ENCODE measurements around the gene RNF220.

RNF220 gene

DNA sequence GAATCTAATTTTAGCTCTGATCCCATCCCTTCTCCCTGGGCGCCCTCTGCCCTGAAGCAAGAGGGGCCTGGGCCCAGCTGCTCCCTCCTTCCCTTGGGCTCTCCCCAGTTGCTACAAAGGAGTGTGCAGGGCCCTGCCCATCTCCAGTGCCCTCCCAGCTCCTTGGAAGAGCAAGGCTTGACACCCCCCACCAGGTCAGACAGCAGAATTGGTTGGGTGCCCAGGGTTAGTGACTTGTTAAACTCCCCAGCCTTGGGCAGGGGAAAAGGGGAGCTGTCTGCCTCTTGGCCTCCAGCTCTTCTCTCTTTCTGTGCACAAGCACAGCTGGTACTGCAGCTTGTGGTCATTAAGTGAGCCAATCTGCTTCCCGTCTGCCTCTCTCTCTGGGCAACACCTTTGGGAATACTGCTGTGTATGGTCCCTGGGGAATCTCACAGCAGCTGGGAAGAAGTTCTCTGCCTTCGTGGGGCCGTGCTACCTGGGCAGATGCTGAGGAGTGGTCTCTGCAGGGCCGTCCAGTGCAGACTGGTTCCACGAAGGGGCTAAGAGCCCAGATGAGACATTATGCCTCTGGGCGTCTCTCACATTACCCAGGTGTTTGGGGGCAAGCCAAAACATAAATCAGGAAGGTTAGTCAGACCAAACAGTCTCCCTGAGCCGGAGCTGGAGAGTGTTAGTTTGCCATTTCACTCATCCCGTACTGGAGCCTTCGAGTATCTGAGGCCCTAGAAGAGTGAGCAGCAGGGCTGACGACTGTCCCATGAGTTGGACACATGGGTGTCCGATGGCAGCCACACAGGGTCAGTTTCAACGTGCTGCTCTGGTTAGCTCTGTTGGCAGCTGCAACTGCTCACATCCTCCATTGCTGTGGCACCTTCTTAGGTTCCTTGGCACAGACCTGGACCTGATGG lies 231.9 kb downstream of the RNF220 start:
- no peak for DNase-seq (ENCODE audit: low spot score)

DNA sequence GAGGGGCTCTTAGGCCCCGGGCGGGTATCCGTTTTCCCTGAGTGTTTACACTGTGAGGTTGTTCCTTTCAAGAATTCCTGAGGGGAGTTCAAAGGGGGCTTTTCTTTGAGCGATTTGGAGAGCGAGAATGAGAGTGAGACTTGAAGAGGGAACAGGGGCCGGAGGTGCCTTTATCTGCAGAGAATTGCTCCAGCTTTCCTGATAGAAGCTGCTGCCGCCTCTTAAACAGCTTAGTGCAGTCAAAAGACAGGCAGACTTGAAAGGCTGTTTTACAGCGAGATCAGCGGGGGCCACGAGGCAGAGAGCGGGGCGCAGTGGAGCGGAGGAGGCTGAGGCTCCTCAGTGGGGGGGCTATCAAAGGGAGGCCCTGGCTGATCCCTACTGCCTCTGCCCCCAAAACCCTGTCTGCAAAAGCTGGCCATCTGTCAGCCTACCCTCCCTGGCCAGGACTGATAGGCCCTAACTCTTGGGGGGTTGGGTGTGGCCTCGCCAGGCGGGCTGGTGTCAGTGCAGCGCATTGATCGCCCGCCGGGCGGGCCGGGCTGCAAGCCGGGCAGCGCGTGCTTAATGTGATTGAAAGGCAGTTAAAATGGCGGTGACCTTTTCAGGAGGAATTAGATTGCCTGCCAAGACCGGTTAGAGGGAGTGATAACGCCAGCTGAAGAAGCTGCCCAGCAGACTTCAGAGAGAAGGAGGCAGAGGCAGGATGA lies 232.8 kb downstream of the RNF220 start:
- DNase-seq (ENCODE audit: low spot score) = no peak

DNA sequence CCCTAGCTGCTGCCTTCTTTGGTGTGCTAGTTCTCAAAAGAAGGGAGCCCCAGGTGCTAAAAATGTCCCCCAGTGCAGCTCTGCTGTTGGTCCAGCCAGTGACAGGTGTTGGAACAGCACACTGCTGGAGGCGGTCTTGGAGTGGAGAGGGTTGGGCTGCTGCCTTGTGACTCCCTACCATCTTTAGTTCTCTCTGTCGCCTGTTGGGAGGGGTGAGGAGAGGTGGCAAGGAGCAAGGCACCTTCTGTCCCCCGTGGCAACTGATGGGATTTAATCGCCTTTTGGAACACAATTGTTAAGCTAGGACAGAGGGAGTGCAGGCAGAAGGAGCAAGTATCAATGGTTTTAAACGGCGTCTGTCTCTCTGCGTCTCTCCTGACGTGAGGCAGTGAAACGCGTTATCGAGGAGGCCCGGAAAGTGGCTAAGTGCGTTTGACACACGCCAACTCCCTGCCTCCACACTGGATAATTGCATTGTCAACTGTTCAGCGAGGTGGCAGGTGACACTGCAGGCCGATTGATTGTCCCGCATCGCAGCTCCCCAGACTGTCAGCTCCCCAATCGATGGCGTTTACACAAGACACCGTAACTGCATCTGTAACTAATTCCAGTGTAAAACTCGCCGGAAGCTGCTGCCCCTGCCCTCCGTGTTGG lies 235.3 kb downstream of the RNF220 start:
- DNase-seq (ENCODE audit: low spot score) = no peak

DNA sequence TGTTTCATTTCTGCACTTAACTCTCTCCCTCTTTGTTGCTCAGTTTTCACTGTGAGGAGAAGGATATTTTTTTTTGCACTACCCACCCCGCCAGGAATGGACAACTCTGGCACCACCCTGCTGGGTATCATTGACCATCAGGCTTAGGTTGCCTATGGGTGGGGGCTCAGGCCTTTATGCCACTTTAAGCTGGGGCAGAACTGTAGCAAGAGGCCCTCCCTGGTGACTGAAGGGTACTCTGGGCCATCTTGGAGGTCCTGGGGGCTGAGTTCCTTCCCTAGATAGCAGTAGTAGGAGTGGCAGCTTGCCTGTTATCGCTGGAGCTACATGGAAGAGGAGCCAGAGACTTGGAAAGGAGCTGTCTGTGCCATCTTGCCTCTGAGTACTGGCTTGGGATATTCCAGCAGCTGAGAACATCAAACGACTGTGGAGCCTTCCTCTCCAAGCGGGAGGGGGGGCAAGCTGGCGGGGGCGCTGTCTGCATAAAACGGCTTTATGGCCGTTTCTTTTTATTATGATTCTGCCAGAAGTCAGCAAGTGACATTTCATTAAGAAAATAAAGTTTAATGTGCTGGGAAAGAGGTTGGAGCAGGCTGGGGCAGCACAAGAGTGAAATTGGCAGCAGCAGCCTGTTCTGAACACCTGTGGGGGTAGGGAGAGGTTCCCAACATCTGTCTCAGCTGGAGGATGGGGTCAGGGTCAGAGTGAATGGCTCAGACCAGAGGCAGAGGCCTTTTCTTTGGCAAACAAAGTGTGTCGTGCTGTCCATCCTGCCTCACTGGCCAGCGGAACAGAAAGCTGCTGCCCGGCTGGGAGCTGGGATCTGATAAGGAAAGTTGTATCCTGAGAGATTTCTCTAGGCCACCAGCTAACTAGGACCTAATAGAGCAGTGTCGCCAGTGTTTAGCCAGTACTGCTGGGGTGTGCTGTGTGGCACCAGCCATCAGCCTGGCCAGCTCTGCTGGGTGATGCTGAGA lies 236.4 kb downstream of the RNF220 start:
- DNase-seq (ENCODE audit: low spot score) = no peak

DNA sequence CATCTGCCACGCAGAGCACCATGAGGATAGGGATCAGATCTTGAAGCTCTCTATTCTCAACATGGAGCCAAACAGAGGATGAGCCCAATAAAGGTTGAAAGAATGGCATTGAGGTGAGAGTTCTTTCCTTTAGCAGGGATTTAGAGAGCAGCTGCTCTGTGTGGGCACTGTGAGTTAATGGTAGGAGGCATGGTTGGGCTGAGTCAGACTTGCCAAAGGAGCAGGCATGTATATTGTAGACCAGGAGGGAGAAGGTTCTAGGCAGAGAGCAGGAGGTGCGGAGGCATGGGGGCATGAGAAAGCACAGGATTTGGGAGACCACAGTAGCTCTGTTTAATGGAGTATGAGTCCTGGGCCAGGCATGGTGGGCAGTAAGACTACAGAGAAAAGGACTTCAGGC lies 237.2 kb downstream of the RNF220 start:
- no peak for DNase-seq (ENCODE audit: low spot score)

DNA sequence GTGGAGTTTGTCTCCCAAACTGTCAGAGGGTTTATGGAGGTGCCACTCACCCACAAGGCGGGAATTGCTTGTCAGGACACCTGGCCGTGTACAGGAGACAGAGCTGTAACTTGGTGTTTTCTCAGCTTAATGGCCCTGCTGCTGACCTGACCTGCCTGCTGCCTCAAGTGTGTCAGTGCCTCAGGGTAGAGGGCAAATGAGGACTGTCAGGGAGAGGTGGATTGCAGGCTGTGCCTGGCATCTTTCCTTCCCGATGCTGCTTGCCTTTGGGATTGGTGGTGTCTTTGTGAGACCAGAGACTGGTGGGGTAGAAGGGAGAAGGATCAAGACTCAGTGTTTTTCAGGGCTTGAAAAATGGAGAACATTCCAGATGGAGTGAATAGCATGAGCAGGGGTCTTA lies 237.9 kb downstream of the RNF220 start:
- no peak for DNase-seq (ENCODE audit: low spot score)

DNA sequence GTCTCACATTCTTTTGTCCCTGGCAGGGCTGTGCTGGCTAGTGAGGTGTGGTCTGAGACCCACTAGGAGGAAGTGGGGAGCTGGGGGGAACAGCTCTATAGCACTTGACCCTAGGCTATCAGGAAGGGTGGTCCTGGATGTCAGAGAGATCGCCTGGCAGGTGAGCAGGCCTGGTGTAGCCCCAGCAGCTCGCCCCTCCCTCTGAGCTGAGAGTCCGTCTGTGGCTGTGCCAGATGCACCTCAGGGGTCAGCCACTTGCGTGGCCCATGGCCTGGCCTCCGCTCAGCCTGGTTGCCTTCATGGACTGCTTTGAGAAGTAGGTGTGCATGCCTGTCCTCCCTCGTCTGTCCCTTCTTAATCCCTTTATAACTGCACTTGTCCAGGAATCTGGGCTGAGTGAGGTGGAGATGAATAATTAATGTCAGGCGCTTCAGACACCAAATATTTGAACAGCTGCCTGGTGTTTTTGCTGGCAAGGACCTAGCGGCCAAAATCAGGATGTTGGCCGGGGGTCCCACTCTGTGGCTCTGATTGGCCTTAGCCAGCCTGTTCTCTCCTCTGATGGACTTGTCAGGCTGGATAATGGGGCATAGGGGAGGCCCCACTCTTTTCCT lies 238.8 kb downstream of the RNF220 start:
- no peak for DNase-seq (ENCODE audit: low spot score)

DNA sequence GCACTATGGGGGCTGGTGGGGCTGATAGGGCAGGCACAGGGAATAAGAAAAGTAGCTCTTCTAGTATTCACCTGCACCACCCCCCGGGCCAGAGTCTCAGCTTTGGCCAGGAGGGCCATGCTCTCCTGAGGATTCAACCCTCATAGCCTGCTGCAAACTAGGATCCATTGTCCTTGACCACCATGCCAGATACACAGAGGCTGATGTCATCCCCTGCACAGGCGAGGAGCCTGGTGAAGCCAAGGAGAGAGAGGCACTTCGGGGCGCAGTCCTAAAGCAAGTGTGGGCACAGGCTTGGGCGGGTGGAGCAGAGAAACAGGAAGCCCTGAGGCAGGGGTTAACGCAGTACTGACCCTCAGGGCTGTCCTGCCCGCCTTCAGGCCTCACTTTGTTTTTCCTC lies 239.8 kb downstream of the RNF220 start:
- DNase-seq (ENCODE audit: low spot score) = no peak

DNA sequence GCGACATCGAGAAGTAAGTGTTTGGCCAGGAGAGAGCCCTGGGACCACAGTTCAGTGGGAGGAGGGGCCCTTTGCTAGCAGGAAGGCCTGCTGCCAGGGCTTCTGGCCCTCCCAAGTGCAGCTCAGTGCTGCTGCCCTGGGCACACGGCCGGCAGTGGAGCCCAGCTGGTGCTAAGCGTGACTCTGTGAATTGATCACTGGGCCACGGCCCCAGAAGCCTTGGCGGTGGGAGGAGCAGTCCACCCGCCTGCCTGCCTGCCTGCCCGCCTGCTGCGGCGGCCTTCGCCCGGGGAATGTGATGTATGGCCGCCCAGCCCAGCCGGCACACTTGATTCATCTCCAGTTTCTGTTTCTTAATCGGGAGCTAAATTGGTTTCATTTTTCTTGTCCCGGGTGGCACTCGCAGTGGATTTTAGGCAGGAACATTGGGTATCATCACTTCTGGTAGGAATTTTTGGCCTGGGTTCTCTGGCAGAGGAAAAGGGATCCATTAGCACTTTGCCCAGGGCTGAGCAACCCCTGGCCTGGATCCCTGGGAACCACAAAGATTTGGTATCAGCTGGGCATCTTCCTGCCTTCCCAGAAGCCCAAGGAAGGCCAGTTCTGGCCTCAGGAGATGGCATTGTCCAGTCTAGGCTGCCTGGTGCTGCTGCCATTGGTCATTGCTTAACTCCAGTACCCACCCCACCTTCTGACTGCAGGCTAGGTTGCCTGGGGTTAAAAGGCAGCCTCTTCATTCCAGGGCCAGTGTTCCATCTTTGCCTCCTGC lies 240.6 kb downstream of the RNF220 start:
- DNase-seq (ENCODE audit: low spot score) = no peak

DNA sequence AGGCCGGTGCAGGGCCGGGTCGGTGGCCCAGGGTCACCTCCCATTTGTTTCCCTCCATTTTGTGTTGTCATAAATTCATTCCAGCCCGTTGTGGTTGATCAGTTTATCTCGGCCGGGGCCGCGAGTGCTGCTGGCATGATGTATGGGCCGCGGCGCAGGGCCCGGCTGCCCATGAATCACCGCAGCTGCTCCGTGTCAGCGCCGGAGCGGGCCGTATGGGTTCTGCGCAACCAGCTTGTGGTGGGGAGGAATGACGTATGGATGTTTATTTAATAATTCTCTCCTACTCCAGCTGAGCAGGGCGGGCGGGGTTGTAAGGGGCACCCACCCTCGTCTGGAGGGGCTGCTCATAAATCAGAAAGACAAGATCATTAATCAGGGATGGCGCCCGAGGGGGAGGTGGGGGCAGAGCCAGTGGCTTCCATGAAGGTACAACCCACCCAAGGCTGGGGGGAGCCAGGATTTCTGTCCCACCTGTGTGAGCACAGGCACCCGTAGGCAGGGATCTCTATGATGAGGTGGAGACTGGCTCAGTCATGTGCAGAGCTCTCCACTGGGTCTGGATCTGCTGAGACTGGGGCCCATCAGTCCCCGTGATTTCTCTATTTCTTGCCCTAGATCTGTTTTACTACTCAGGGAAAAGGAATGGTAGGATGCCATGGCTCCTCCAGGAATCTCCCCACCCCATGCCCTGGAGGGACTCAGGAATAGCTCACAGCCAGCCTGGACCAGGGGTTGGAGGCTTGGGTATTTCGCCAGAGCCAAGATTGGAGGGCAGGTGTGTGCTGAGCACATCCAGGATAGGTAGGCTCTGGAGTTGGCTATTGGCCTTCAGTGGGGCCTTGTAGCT lies 241.4 kb downstream of the RNF220 start:
- no peak for DNase-seq (ENCODE audit: low spot score)

DNA sequence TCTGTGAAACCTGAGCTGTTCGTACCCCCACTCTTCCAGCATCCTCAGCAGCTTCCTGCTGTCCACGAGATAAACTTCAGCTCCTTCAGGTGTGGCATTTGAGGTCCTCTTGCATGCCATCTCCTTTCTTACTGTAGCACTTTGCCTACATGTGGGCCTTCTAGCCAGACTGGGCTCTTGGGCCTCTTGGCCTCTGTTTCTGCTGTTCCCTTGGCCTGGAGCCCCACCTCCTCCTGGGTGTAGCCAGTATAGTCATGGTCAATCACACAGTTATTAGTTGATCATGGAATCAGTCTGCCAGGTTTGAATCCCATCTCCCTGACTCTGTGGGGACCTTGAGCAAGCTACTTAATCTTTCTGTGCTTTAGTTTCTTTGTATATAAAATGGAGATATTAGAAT lies 242.8 kb downstream of the RNF220 start:
- DNase-seq (ENCODE audit: low spot score) = no peak

DNA sequence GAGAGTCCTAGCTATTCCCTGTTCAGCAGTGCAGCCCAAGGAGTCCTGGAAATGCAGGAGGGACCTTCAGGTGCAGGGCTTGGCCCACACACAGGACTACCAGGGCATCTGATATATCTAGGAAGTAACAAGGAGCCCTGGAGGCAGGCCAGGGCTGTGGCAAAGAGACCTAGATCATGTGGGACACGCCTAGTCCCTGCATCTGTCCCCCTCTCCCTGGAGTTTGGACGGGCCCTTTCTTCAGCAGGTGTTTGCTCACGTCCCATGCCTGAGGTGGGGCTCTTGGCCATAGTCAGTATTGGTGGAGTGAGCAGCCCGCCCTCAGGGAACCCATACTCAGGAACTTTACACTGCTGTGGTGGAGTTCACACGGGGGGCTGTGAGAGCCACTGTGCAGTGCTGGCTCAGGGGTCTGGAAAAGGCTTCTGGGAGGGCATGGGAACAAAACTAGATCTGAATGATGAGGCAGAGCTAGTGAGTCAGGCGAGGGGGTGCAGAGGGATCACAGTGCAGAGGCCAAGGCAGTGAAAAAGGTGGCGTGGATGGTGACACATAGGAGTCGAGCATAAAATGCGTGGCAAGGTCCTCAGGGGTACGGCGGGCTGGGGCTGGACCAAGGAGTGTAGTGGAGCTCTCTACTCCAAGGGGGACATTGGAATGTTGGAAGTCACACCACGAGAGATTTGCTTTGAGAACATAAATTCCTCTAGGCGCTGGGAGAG lies 243.6 kb downstream of the RNF220 start:
- DNase-seq (ENCODE audit: low spot score) = no peak

DNA sequence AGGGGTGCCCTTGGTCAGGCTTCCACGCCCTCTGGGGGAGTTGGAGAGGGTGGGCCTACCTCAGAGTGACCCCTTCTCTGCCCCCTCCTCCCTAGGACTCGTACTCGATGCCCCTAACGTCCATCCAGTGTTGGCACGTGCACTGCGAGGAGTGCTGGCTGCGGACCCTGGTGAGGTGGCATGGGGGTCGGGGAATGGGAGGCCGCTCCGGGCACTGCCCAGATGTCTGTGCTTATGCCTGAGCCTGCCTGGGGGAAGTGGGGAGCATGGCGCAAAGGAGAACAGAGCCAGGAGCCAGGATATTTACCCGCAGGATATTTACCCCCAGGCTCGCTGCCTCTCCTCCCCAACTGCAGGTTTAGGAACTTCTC lies 244.7 kb downstream of the RNF220 start:
- DNase-seq (ENCODE audit: low spot score) = no peak

DNA sequence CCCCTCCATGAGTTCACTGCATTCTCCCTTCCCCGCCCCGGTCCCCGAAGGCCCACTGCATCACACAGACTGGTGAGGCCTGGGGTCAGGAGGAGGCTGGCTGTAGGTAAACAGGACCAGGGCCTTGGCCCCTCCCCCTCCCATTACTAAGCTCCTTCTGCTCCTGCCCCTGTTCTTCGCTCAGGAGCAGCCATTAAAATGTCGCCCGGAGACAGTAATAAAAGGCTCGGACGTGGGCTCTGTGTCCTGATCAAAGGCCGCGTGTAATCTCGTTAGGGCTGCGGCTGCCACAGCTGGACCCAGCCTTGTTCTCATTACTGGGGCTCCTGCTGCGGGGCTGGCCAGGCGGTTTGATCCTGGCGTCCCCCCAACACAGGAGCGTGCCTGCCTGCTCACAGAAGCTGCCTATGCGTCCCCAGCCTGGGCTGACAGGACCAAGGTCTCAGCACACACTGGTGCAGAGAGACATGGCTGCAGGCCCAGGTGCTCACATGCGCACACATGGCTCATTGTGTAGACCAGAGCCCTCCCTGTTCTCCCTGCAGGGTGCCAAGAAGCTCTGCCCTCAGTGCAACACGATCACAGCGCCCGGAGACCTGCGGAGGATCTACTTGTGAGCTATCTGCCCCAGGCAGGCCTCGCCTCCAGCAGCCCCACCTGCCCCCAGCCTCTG lies 245.2 kb downstream of the RNF220 start:
- no peak for DNase-seq (ENCODE audit: low spot score)

DNA sequence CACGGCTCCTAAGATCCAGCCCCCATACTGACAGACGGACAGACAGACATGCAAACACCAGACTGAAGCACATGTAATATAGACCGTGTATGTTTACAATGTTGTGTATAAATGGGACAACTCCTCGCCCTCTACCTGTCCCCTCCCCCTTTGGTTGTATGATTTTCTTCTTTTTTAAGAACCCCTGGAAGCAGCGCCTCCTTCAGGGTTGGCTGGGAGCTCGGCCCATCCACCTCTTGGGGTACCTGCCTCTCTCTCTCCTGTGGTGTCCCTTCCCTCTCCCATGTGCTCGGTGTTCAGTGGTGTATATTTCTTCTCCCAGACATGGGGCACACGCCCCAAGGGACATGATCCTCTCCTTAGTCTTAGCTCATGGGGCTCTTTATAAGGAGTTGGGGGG lies 246.0 kb downstream of the RNF220 start:
- DNase-seq (ENCODE audit: low spot score) = no peak

DNA sequence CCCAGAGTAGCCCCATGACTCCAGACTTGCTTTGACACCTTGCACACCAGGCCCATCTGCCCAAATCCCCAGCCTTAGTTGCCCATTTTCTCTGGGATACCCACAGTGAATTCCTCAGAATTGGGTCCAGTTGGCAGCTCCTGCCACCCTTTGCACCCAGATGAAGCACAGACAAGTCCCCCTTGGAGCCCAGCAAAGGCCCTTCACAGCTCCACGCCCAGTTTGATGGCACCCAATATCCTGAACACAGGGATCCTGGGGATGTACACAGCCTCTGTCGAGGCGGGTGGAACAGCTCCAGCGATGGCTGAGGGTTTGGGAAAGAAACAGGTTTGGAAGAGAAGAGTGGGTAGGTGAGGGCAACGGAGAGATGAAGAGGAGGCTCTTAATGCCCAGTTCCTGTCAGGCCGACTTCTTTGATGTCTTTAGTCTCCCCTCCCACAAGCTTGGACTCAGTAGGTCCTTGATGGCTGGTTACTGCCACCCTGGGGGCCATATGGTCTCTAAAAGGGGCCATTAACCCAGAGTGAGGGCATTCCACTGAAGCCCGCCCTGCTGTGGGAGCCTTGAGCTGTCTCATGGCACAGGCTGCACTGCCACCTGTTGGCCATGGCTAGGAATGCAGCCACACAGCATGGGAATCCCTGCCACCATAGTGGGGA lies 247.5 kb downstream of the RNF220 start:
- peak; percentile 72 for DNase-seq (ENCODE audit: low spot score)

DNA sequence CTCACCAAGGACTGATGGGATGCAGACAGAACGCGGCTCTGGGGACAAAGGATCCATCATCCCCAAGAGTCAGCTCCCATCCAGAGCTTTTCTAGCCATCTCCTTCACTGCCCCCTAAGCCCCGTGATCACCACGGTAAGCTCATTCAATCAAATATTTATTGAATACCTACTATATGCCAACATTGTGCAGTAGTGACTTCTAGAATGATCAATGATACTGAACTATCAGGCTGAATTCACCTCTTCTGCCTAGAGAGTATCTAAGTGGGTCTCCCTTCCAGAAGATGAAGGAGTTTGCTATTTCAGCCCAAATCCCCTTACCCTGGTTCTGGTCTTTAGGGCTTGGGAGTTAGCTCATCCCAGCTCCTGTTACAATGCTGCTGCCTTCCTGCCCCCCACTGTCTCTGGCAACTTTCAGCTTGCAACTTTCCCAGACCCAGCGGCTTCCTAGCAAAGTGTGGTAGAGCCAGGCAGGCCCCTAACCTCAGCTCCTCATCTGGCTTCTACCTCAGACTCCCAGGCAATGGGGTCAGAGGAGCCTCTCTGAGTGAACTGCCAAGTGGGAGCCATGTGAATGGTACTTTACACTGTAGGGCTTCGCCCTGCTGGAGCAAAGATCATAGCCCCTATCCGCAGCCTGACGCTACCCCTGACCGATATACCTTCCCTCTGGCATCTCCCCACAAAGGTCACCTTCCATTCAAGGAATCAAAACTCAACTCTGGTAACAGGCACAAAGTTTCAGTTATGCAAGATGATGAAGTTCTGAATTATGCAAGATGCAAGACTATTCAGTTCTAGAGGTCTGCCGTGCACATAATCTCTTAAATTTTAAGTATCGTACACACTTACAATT lies 248.3 kb downstream of the RNF220 start:
- no peak for DNase-seq (ENCODE audit: low spot score)
